VCaP (cell line): ENCODE results near the gene SYT17.

Experiments
- H3K27ac ChIP-seq: fragments of 450-650 bp; 2 replicates; pipeline ENCODE4 v1.5.1; 2017
- TF ChIP-seq, protein P1 (sequence below): fragments of 450-650 bp; conservative IDR thresholded peaks from 2 replicates; pipeline ENCODE4 v1.5.1; 2017; ENCODE audit warnings: mild to moderate bottlenecking, moderate library complexity

Gene SYT17

GRCh38 chr16:19168371-19169081 is 486 bp downstream of the SYT17 start:
- TF ChIP-seq, protein P1, sequence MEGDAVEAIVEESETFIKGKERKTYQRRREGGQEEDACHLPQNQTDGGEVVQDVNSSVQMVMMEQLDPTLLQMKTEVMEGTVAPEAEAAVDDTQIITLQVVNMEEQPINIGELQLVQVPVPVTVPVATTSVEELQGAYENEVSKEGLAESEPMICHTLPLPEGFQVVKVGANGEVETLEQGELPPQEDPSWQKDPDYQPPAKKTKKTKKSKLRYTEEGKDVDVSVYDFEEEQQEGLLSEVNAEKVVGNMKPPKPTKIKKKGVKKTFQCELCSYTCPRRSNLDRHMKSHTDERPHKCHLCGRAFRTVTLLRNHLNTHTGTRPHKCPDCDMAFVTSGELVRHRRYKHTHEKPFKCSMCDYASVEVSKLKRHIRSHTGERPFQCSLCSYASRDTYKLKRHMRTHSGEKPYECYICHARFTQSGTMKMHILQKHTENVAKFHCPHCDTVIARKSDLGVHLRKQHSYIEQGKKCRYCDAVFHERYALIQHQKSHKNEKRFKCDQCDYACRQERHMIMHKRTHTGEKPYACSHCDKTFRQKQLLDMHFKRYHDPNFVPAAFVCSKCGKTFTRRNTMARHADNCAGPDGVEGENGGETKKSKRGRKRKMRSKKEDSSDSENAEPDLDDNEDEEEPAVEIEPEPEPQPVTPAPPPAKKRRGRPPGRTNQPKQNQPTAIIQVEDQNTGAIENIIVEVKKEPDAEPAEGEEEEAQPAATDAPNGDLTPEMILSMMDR = no peak
- H3K27ac ChIP-seq = peak overlapping the region; percentile 85

GRCh38 chr16:19169082-19169639 is 1.1 kb downstream of the SYT17 start:
- TF ChIP-seq, protein P1 = no peak
- H3K27ac ChIP-seq = peak overlapping the region; percentile 85

- no peak overlapping the region for H3K27ac ChIP-seq
- TF ChIP-seq, protein P1 = no peak
Measured at GRCh38 chr16:19170043-19170655, 2.1 kb downstream of the SYT17 start.

GRCh38 chr16:19172098-19172780 is 4.2 kb downstream of the SYT17 start:
- TF ChIP-seq, protein P1 = no peak
- H3K27ac ChIP-seq = peak overlapping the region; percentile 27

GRCh38 chr16:19173059-19173458 is 5.0 kb downstream of the SYT17 start:
- H3K27ac ChIP-seq = peak overlapping the region; percentile 27
- TF ChIP-seq, protein P1 = no peak

- H3K27ac ChIP-seq = peak overlapping the region; percentile 27; the same call in 1 of the 2 replicates
- TF ChIP-seq, protein P1 = no peak
Measured at GRCh38 chr16:19173649-19174383, 5.8 kb downstream of the SYT17 start.
